ENCODE measurements around the gene FETUB.
"Not testable (repeated sequence)": the region's sequence is repeated elsewhere in the genome, so short reads cannot be mapped to it uniquely, and the experiment has no call there.

The FETUB gene

GRCh38 chr3:186619787-186620212 is 20.4 kb upstream of the FETUB start:
- H3K27ac Mint-ChIP-seq, result no peak overlapping the region
- DNase-seq (ENCODE audit: low spot score), result no peak
- H3K36me3 Mint-ChIP-seq (ENCODE audit: low read depth), result no peaks in the 10 kb centered on the region
- no peaks in the 10 kb centered on the region for H3K9me3 Mint-ChIP-seq
- H3K4me1 Mint-ChIP-seq (ENCODE audit: low read depth), result peaks cover 9% of the 10 kb centered on the region
- H3K27me3 Mint-ChIP-seq (ENCODE audit: low read depth), result peaks cover 32% of the 10 kb centered on the region
- no peak overlapping the region for H3K4me3 Mint-ChIP-seq

- DNase-seq (ENCODE audit: low spot score), result no peak
- Mint-ChIP-seq H3K27me3 (ENCODE audit: low read depth) (peaks cover 30% of the 10 kb centered on the region), H3K27ac (no peak overlapping the region), H3K9me3 (no peaks in the 10 kb centered on the region), H3K4me1 (ENCODE audit: low read depth) (peaks cover 7% of the 10 kb centered on the region), H3K4me3 (no peak overlapping the region), H3K36me3 (ENCODE audit: low read depth) (no peaks in the 10 kb centered on the region)
Measured at GRCh38 chr3:186620213-186621092, 19.7 kb upstream of the FETUB start.

GRCh38 chr3:186621894-186622650 is 18.1 kb upstream of the FETUB start:
- Mint-ChIP-seq H3K36me3 (ENCODE audit: low read depth) (no peaks in the 10 kb centered on the region), H3K4me1 (ENCODE audit: low read depth) (peaks cover 2% of the 10 kb centered on the region), H3K4me3 (no peak overlapping the region), H3K27me3 (ENCODE audit: low read depth) (peaks cover 27% of the 10 kb centered on the region), H3K9me3 (no peaks in the 10 kb centered on the region), H3K27ac (no peak overlapping the region)
- DNase-seq (ENCODE audit: low spot score), result no peak

GRCh38 chr3:186622651-186623310 is 17.4 kb upstream of the FETUB start:
- no peaks in the 10 kb centered on the region for H3K36me3 Mint-ChIP-seq (ENCODE audit: low read depth)
- no peak overlapping the region for H3K27ac Mint-ChIP-seq
- no peak for DNase-seq (ENCODE audit: low spot score)
- H3K9me3 Mint-ChIP-seq, result no peaks in the 10 kb centered on the region
- no peak overlapping the region for H3K4me3 Mint-ChIP-seq
- H3K4me1 Mint-ChIP-seq (ENCODE audit: low read depth), result no peaks in the 10 kb centered on the region
- peaks cover 25% of the 10 kb centered on the region for H3K27me3 Mint-ChIP-seq (ENCODE audit: low read depth)

- DNase-seq (ENCODE audit: low spot score), result no peak
- H3K36me3 Mint-ChIP-seq (ENCODE audit: low read depth), result no peaks in the 10 kb centered on the region
- no peak overlapping the region for H3K4me3 Mint-ChIP-seq
- H3K4me1 Mint-ChIP-seq (ENCODE audit: low read depth), result no peaks in the 10 kb centered on the region
- H3K27me3 Mint-ChIP-seq (ENCODE audit: low read depth), result peaks cover 21% of the 10 kb centered on the region
- H3K9me3 Mint-ChIP-seq, result no peaks in the 10 kb centered on the region
- no peak overlapping the region for H3K27ac Mint-ChIP-seq
Measured at GRCh38 chr3:186624598-186624997, 15.6 kb upstream of the FETUB start.

GRCh38 chr3:186625600-186626042 is 14.6 kb upstream of the FETUB start:
- no peak for DNase-seq (ENCODE audit: low spot score)
- no peak overlapping the region for H3K27ac Mint-ChIP-seq
- no peaks in the 10 kb centered on the region for H3K36me3 Mint-ChIP-seq (ENCODE audit: low read depth)
- no peaks in the 10 kb centered on the region for H3K4me1 Mint-ChIP-seq (ENCODE audit: low read depth)
- no peaks in the 10 kb centered on the region for H3K9me3 Mint-ChIP-seq
- H3K27me3 Mint-ChIP-seq (ENCODE audit: low read depth), result peaks cover 24% of the 10 kb centered on the region
- H3K4me3 Mint-ChIP-seq, result no peak overlapping the region

GRCh38 chr3:186626254-186626847 is 13.8 kb upstream of the FETUB start:
- H3K27me3 Mint-ChIP-seq (ENCODE audit: low read depth), result peaks cover 25% of the 10 kb centered on the region
- H3K27ac Mint-ChIP-seq, result no peak overlapping the region
- H3K9me3 Mint-ChIP-seq, result no peaks in the 10 kb centered on the region
- H3K4me3 Mint-ChIP-seq, result no peak overlapping the region
- DNase-seq (ENCODE audit: low spot score), result no peak
- no peaks in the 10 kb centered on the region for H3K36me3 Mint-ChIP-seq (ENCODE audit: low read depth)
- no peaks in the 10 kb centered on the region for H3K4me1 Mint-ChIP-seq (ENCODE audit: low read depth)

GRCh38 chr3:186627852-186628414 is 12.3 kb upstream of the FETUB start:
- no peaks in the 10 kb centered on the region for H3K9me3 Mint-ChIP-seq
- no peak overlapping the region for H3K4me3 Mint-ChIP-seq
- DNase-seq (ENCODE audit: low spot score), result no peak
- no peak overlapping the region for H3K27ac Mint-ChIP-seq
- H3K36me3 Mint-ChIP-seq (ENCODE audit: low read depth), result no peaks in the 10 kb centered on the region
- H3K4me1 Mint-ChIP-seq (ENCODE audit: low read depth), result no peaks in the 10 kb centered on the region
- H3K27me3 Mint-ChIP-seq (ENCODE audit: low read depth), result peaks cover 18% of the 10 kb centered on the region

GRCh38 chr3:186628756-186629155 is 11.4 kb upstream of the FETUB start:
- Mint-ChIP-seq H3K36me3 (ENCODE audit: low read depth) (no peaks in the 10 kb centered on the region), H3K4me1 (ENCODE audit: low read depth) (no peaks in the 10 kb centered on the region), H3K27me3 (ENCODE audit: low read depth) (peaks cover 15% of the 10 kb centered on the region), H3K4me3 (no peak overlapping the region), H3K27ac (no peak overlapping the region), H3K9me3 (no peaks in the 10 kb centered on the region)
- no peak for DNase-seq (ENCODE audit: low spot score)

- Mint-ChIP-seq H3K36me3 (ENCODE audit: low read depth) (no peaks in the 10 kb centered on the region), H3K27ac (no peak overlapping the region), H3K27me3 (ENCODE audit: low read depth) (peaks cover 20% of the 10 kb centered on the region), H3K9me3 (no peaks in the 10 kb centered on the region), H3K4me1 (ENCODE audit: low read depth) (no peaks in the 10 kb centered on the region), H3K4me3 (no peak overlapping the region)
- DNase-seq (ENCODE audit: low spot score), result no peak
Measured at GRCh38 chr3:186630950-186631641, 9.1 kb upstream of the FETUB start.

GRCh38 chr3:186633481-186633880 is 6.7 kb upstream of the FETUB start:
- Mint-ChIP-seq H3K27ac (no peak overlapping the region), H3K4me3 (no peak overlapping the region), H3K36me3 (ENCODE audit: low read depth) (no peaks in the 10 kb centered on the region), H3K27me3 (ENCODE audit: low read depth) (peaks cover 21% of the 10 kb centered on the region), H3K4me1 (ENCODE audit: low read depth) (no peaks in the 10 kb centered on the region), H3K9me3 (no peaks in the 10 kb centered on the region)
- DNase-seq (ENCODE audit: low spot score), result no peak

- H3K4me1 Mint-ChIP-seq (ENCODE audit: low read depth); DNase-seq (ENCODE audit: low spot score); H3K4me3 Mint-ChIP-seq; H3K9me3 Mint-ChIP-seq; H3K36me3 Mint-ChIP-seq (ENCODE audit: low read depth); H3K27ac Mint-ChIP-seq: not testable (repeated sequence)
- peaks cover 21% of the 10 kb centered on the region for H3K27me3 Mint-ChIP-seq (ENCODE audit: low read depth)
Measured at GRCh38 chr3:186634207-186634606, 6.0 kb upstream of the FETUB start.

GRCh38 chr3:186635532-186635931 is 4.7 kb upstream of the FETUB start:
- Mint-ChIP-seq H3K27me3 (ENCODE audit: low read depth) (peaks cover 19% of the 10 kb centered on the region), H3K4me1 (ENCODE audit: low read depth) (no peaks in the 10 kb centered on the region), H3K9me3 (no peaks in the 10 kb centered on the region), H3K36me3 (ENCODE audit: low read depth) (no peaks in the 10 kb centered on the region), H3K27ac (no peak overlapping the region), H3K4me3 (no peak overlapping the region)
- no peak for DNase-seq (ENCODE audit: low spot score)
